ENCODE results near the gene ERO1B.

ERO1B gene

DNA sequence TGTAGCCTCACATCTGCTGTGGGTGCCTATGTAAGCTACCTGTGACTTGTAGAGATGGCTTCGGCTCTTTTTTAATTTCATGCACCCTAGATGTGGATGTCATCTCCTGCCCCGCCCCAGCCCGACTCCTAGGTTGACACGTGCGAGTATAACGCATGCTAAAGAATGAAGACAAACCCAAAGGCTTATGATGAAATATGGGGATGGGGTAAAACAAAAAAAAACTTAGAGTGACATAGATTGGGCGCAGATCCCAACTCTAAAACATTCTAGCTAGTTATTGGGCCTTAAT is 613 bp upstream of the ERO1B start:
- TF ChIP-seq, protein P1, sequence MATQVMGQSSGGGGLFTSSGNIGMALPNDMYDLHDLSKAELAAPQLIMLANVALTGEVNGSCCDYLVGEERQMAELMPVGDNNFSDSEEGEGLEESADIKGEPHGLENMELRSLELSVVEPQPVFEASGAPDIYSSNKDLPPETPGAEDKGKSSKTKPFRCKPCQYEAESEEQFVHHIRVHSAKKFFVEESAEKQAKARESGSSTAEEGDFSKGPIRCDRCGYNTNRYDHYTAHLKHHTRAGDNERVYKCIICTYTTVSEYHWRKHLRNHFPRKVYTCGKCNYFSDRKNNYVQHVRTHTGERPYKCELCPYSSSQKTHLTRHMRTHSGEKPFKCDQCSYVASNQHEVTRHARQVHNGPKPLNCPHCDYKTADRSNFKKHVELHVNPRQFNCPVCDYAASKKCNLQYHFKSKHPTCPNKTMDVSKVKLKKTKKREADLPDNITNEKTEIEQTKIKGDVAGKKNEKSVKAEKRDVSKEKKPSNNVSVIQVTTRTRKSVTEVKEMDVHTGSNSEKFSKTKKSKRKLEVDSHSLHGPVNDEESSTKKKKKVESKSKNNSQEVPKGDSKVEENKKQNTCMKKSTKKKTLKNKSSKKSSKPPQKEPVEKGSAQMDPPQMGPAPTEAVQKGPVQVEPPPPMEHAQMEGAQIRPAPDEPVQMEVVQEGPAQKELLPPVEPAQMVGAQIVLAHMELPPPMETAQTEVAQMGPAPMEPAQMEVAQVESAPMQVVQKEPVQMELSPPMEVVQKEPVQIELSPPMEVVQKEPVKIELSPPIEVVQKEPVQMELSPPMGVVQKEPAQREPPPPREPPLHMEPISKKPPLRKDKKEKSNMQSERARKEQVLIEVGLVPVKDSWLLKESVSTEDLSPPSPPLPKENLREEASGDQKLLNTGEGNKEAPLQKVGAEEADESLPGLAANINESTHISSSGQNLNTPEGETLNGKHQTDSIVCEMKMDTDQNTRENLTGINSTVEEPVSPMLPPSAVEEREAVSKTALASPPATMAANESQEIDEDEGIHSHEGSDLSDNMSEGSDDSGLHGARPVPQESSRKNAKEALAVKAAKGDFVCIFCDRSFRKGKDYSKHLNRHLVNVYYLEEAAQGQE (IDR thresholded peaks at IDR 0.05; ENCODE audit: insufficient read depth in 1 of 2, low read depth in 2 of 2, low read length in 2 of 2) = no peak
- no peak for TF ChIP-seq SIN3A (IDR thresholded peaks at IDR 0.05; ENCODE audit: borderline replicate concordance, insufficient read depth, low read length)
- TF ChIP-seq TAF1 (IDR thresholded peaks at IDR 0.05; ENCODE audit: borderline replicate concordance, insufficient read depth, low read length) = no peak
- TF ChIP-seq POLR2AphosphoS5 (IDR thresholded peaks at IDR 0.05; ENCODE audit: low read depth, low read length) = no peak
- TF ChIP-seq FOXP2 (optimal IDR thresholded peaks at IDR 0.05; ENCODE audit: borderline replicate concordance, extremely low read depth, extremely low read length, insufficient read depth) = no peak

DNA sequence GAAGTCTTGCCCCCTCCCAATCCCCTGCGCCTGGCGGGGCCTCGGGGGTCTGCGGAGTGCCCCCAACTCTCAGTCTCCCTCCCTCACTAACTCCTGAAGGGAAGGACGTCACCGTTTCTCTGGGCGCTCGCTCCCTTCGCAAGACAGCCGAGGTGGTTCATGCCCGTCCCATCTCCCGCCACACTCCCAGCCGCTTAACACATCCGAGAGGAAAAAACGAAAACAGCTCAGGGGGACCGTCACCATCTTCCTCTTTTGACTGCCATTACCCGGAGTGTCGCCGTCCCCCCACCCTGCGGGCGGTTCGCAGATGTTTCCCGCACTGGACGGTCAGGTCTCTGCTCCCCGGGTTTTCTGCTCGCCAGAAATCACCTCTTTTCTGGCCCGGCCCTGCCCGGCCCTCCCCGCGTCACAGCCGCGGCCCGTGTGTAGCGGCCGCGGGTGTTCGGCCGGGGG is 532 bp downstream of the ERO1B start:
- no peak for TF ChIP-seq TAF1 (IDR thresholded peaks at IDR 0.05; ENCODE audit: borderline replicate concordance, insufficient read depth, low read length)
- TF ChIP-seq FOXP2 (optimal IDR thresholded peaks at IDR 0.05; ENCODE audit: borderline replicate concordance, extremely low read depth, extremely low read length, insufficient read depth) = no peak
- TF ChIP-seq, protein P1 (IDR thresholded peaks at IDR 0.05; ENCODE audit: insufficient read depth in 1 of 2, low read depth in 2 of 2, low read length in 2 of 2) = no peak
- TF ChIP-seq POLR2AphosphoS5 (IDR thresholded peaks at IDR 0.05; ENCODE audit: low read depth, low read length) = no peak
- no peak for TF ChIP-seq SIN3A (IDR thresholded peaks at IDR 0.05; ENCODE audit: borderline replicate concordance, insufficient read depth, low read length)

DNA sequence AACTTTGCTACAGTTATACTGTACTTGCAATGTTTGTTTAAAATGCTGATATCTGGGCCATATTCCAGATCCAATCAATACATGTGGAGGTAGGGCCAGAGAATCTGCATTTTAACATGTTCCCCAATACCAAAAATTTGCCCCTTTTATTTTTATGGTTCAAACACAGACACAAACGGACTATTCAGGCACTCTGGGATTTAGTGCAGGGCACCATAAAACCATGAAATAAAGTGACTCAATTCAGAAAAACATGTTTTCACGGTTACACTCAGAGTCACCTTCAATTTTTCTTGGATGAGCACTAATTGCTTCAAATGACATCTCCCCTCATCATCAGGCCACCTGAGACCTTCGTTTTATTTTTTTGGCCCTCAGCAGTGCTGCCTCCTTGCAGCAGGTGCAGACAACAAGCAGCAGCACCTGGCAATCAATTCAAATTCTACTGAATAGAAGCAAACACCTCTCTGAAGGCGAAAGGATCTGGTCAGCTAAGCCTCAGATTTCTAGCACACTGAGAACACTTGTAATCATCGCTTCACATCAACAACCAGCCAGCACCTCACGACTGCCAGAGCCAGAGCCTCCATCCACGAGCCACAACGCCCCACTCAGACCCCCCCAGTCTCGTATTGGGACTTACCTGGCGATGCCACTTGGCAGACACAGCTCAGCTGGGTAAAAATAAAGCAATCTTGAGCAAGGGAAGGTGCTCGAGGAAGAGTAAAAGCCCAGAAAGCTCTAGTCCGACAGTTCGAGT is 1.1 kb downstream of the ERO1B start:
- no peak for TF ChIP-seq TAF1 (IDR thresholded peaks at IDR 0.05; ENCODE audit: borderline replicate concordance, insufficient read depth, low read length)
- TF ChIP-seq POLR2AphosphoS5 (IDR thresholded peaks at IDR 0.05; ENCODE audit: low read depth, low read length) = no peak
- TF ChIP-seq SIN3A (IDR thresholded peaks at IDR 0.05; ENCODE audit: borderline replicate concordance, insufficient read depth, low read length) = no peak
- TF ChIP-seq, protein P1 (IDR thresholded peaks at IDR 0.05; ENCODE audit: insufficient read depth in 1 of 2, low read depth in 2 of 2, low read length in 2 of 2) = no peak
- TF ChIP-seq FOXP2 (optimal IDR thresholded peaks at IDR 0.05; ENCODE audit: borderline replicate concordance, extremely low read depth, extremely low read length, insufficient read depth) = no peak

DNA sequence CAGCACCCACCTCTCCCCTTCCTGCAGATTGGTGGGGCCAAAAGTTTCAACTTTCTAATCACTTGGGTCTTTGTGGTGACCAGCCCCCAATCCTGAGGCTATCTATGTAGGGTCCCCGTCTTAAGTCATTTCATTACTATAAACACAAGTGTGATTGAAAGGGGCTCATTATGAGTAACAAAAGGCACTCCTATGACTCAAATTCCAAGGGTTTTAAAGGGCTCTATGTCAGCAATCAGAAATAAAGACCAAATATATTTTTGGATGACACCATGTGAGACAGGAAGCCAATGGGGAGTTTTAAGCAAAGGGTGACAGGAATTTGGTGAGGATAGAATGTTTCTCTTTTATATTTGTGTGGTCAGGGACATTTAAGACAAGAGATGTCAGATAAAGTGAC is 6.2 kb downstream of the ERO1B start:
- TF ChIP-seq TAF1 (IDR thresholded peaks at IDR 0.05; ENCODE audit: borderline replicate concordance, insufficient read depth, low read length) (no peak), POLR2AphosphoS5 (IDR thresholded peaks at IDR 0.05; ENCODE audit: low read depth, low read length) (no peak), FOXP2 (optimal IDR thresholded peaks at IDR 0.05; ENCODE audit: borderline replicate concordance, extremely low read depth, extremely low read length, insufficient read depth) (no peak), SIN3A (IDR thresholded peaks at IDR 0.05; ENCODE audit: borderline replicate concordance, insufficient read depth, low read length) (no peak)
- TF ChIP-seq, protein P1 (IDR thresholded peaks at IDR 0.05; ENCODE audit: insufficient read depth in 1 of 2, low read depth in 2 of 2, low read length in 2 of 2) = no peak

All from PFSK-1 (cell line).